Measurements from ENCODE around the gene ZGLP1. TPM values are rescaled to one million over a fixed set of nuclear protein-coding genes. Genes with fewer than 3 reads are reported as not detected.

The ZGLP1 gene
- total and polyA plus RNA-seq, 2 of the 13 experiments (the other 11 are each of a cell fraction or from before 2014, with no cell fraction given) = 2.4 to 3.0 TPM

GRCh38 chr19:10334588-10335351 is 25.2 kb upstream of the ZGLP1 start (continued):
- TF ChIP-seq, protein P1, sequence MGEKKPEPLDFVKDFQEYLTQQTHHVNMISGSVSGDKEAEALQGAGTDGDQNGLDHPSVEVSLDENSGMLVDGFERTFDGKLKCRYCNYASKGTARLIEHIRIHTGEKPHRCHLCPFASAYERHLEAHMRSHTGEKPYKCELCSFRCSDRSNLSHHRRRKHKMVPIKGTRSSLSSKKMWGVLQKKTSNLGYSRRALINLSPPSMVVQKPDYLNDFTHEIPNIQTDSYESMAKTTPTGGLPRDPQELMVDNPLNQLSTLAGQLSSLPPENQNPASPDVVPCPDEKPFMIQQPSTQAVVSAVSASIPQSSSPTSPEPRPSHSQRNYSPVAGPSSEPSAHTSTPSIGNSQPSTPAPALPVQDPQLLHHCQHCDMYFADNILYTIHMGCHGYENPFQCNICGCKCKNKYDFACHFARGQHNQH (CRISPR knock-in tag; IDR thresholded peaks at IDR 0.05) = 0 out of 2 replicates have a peak, but pooled peaks have one; percentile 23
- TF ChIP-seq HES4 (CRISPR knock-in tag; IDR thresholded peaks at IDR 0.05; ENCODE audit: borderline replicate concordance) (no peak), ZSCAN21 (CRISPR knock-in tag; IDR thresholded peaks at IDR 0.05; ENCODE audit: borderline replicate concordance) (peak; percentile 44; the same call in 1 of the 2 replicates), ZNF772 (CRISPR knock-in tag; IDR thresholded peaks at IDR 0.05) (peak; percentile 82), ZNF333 (CRISPR knock-in tag; IDR thresholded peaks at IDR 0.05; ENCODE audit: borderline replicate concordance) (peak; percentile 75), CREM (IDR thresholded peaks at IDR 0.05) (no peak; the same call in 1 of the 2 replicates), CREM (CRISPR knock-in tag; IDR thresholded peaks at IDR 0.05) (no peak), ZMYM4 (CRISPR knock-in tag; IDR thresholded peaks at IDR 0.05) (peak; percentile 50; the same call in 1 of the 2 replicates), JUND (CRISPR knock-in tag; IDR thresholded peaks at IDR 0.05) (no peak), ZNF777 (CRISPR knock-in tag; IDR thresholded peaks at IDR 0.05) (peak; percentile 89), ZNF543 (CRISPR knock-in tag; IDR thresholded peaks at IDR 0.05) (no peak), MAX (IDR thresholded peaks at IDR 0.05) (peak; percentile 91), MTF1 (CRISPR knock-in tag; IDR thresholded peaks at IDR 0.05) (peak; percentile 47; the same call in 1 of the 2 replicates), FOSL2 (CRISPR knock-in tag; IDR thresholded peaks at IDR 0.05) (no peak), ZNF562 (CRISPR knock-in tag; IDR thresholded peaks at IDR 0.05; ENCODE audit: borderline replicate concordance) (no peak), ZMYM2 (CRISPR knock-in tag; IDR thresholded peaks at IDR 0.05) (no peak), ZNF776 (CRISPR knock-in tag; IDR thresholded peaks at IDR 0.05) (0 out of 2 replicates have a peak, but pooled peaks have one; percentile 28), WIZ (CRISPR knock-in tag; IDR thresholded peaks at IDR 0.05) (no peak), BRF2 (CRISPR knock-in tag; IDR thresholded peaks at IDR 0.05) (no peak), EED (CRISPR knock-in tag; IDR thresholded peaks at IDR 0.05) (peak; percentile 62; the same call in 1 of the 2 replicates)
- TF ChIP-seq, protein P2, sequence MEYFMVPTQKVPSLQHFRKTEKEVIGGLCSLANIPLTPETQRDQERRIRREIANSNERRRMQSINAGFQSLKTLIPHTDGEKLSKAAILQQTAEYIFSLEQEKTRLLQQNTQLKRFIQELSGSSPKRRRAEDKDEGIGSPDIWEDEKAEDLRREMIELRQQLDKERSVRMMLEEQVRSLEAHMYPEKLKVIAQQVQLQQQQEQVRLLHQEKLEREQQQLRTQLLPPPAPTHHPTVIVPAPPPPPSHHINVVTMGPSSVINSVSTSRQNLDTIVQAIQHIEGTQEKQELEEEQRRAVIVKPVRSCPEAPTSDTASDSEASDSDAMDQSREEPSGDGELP (IDR thresholded peaks at IDR 0.05; ENCODE audit: borderline replicate concordance, low read depth) = peak; percentile 6; the same call in 1 of the 2 replicates
- TF ChIP-seq, protein P3, sequence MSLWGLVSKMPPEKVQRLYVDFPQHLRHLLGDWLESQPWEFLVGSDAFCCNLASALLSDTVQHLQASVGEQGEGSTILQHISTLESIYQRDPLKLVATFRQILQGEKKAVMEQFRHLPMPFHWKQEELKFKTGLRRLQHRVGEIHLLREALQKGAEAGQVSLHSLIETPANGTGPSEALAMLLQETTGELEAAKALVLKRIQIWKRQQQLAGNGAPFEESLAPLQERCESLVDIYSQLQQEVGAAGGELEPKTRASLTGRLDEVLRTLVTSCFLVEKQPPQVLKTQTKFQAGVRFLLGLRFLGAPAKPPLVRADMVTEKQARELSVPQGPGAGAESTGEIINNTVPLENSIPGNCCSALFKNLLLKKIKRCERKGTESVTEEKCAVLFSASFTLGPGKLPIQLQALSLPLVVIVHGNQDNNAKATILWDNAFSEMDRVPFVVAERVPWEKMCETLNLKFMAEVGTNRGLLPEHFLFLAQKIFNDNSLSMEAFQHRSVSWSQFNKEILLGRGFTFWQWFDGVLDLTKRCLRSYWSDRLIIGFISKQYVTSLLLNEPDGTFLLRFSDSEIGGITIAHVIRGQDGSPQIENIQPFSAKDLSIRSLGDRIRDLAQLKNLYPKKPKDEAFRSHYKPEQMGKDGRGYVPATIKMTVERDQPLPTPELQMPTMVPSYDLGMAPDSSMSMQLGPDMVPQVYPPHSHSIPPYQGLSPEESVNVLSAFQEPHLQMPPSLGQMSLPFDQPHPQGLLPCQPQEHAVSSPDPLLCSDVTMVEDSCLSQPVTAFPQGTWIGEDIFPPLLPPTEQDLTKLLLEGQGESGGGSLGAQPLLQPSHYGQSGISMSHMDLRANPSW (CRISPR knock-in tag; IDR thresholded peaks at IDR 0.05; ENCODE audit: borderline replicate concordance) = no peak
- TF ChIP-seq, protein P4, sequence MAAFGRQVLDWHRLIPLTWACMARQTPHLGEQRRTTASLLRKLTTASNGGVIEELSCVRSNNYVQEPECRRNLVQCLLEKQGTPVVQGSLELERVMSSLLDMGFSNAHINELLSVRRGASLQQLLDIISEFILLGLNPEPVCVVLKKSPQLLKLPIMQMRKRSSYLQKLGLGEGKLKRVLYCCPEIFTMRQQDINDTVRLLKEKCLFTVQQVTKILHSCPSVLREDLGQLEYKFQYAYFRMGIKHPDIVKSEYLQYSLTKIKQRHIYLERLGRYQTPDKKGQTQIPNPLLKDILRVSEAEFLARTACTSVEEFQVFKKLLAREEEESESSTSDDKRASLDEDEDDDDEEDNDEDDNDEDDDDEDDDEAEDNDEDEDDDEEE (CRISPR knock-in tag; IDR thresholded peaks at IDR 0.05) = 0 out of 2 replicates have a peak, but pooled peaks have one; percentile 32

All from HepG2 (cell line).